ENCODE results near the gene CHMP1B. TPM values are rescaled to one million over a fixed set of nuclear protein-coding genes. Genes with fewer than 3 reads are reported as not detected.

CHMP1B gene
- total RNA-seq, 2 donors from 2014 or later, result 42.8 to 50.0 TPM

DNA sequence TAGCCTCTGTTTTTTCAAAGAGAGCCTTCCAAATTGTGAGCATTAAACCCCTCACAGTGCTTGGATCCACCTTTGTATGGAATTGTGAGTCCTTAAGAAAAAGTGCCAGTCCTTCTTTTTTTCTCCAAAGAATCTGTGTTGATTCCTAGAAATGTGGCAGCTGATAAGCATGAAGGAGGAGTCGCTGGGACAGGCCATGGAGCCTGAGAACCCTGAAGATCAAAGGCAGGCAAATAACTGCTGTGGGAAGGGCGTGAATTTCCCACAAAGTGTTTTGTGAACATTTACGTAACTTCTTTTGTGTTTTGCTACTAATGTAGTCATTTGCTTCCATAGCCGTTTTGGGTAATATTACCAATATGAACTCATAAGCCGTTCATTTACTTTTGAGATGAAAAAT is 27.7 kb upstream of the CHMP1B start:
- H3K4me1 ChIP-seq (replicated peaks), result no peaks in the 10 kb centered on the region
- H3K4me3 ChIP-seq, result no peak overlapping the region
- DNase-seq (ENCODE audit: low spot score), result no peak
- H3K36me3 ChIP-seq, result no peaks in the 10 kb centered on the region
- 55% methylated on average over 5 of the region's 5 CpGs for WGBS
- intact Hi-C loops (cut with DNase I), result no loop called here
- TF ChIP-seq POLR2AphosphoS5 (IDR thresholded peaks at IDR 0.05) (no peak), POLR2A (IDR thresholded peaks at IDR 0.05) (no peak)
- TF ChIP-seq, protein P1, sequence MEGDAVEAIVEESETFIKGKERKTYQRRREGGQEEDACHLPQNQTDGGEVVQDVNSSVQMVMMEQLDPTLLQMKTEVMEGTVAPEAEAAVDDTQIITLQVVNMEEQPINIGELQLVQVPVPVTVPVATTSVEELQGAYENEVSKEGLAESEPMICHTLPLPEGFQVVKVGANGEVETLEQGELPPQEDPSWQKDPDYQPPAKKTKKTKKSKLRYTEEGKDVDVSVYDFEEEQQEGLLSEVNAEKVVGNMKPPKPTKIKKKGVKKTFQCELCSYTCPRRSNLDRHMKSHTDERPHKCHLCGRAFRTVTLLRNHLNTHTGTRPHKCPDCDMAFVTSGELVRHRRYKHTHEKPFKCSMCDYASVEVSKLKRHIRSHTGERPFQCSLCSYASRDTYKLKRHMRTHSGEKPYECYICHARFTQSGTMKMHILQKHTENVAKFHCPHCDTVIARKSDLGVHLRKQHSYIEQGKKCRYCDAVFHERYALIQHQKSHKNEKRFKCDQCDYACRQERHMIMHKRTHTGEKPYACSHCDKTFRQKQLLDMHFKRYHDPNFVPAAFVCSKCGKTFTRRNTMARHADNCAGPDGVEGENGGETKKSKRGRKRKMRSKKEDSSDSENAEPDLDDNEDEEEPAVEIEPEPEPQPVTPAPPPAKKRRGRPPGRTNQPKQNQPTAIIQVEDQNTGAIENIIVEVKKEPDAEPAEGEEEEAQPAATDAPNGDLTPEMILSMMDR (IDR thresholded peaks at IDR 0.05), result no peak
- H3K27me3 ChIP-seq (replicated peaks; ENCODE audit: insufficient read depth), result no peaks in the 10 kb centered on the region
- no peak overlapping the region for H3K27ac ChIP-seq
- no peaks in the 10 kb centered on the region for H3K9me3 ChIP-seq

DNA sequence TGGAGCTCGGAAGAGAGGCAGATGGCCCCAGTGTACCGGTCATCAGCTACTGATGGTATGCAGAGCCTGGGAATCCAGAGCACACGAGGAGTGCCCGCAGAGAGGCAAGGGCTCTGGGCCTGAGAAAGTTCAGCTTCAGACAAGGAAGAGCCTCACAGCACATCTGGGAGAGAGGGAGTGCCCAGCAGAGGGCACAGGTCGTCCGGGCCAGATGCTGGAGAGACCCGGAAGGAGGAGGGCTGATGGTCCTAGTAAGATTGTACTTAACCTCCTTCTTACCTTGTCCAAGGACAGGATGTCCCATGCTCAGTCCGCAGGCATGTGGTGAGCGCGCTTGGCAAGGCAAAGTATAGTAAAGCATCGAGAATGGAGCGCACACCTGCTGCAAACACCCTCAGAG is 24.4 kb upstream of the CHMP1B start:
- Histone ChIP-seq H3K9me3 (no peaks in the 10 kb centered on the region), H3K27me3 (replicated peaks; ENCODE audit: insufficient read depth) (no peaks in the 10 kb centered on the region), H3K4me3 (no peak overlapping the region), H3K36me3 (no peaks in the 10 kb centered on the region), H3K4me1 (replicated peaks) (no peaks in the 10 kb centered on the region), H3K27ac (no peak overlapping the region)
- no peak for DNase-seq (ENCODE audit: low spot score)
- TF ChIP-seq, protein P1 (IDR thresholded peaks at IDR 0.05), result no peak
- TF ChIP-seq POLR2AphosphoS5 (IDR thresholded peaks at IDR 0.05) (no peak), POLR2A (IDR thresholded peaks at IDR 0.05) (no peak)
- intact Hi-C loops (cut with DNase I), result no loop called here
- 87% methylated on average over 12 of the region's 12 CpGs for whole genome bisulfite sequencing

DNA sequence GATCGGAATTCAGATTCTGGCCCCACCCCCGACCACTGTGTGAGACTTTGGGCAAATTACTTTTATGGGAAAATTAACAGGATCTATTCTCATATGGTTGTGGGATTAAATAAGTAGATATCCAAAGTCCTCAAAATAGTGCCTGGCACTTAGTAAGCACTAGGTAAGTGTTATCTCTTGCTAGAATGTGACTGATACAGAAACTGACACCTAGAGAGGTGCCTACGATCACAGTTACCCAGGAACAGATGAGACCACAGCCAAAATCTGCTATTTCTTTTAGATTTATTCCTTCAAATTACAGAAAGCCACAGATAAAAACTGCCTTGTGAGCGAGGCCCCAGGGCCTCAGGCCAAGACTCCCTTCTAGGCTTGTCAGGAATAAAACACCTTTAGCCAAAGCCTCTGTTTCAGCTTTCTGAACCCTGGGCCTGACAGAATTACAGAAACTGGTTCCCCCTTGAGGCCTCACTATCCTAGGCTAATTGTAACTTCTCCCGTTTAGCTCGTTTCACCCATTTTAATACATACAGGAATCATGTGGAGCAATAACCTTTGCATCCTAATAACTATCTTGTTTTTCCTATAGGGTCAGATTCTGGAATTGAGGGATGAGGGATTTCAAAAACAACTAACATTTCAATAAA is 22.3 kb upstream of the CHMP1B start:
- Histone ChIP-seq H3K27me3 (replicated peaks; ENCODE audit: insufficient read depth) (no peaks in the 10 kb centered on the region), H3K36me3 (no peaks in the 10 kb centered on the region), H3K27ac (no peak overlapping the region), H3K4me3 (no peak overlapping the region), H3K4me1 (replicated peaks) (no peaks in the 10 kb centered on the region), H3K9me3 (no peaks in the 10 kb centered on the region)
- no peak for DNase-seq (ENCODE audit: low spot score)
- intact Hi-C loops (cut with DNase I), result no loop called here
- TF ChIP-seq POLR2A (IDR thresholded peaks at IDR 0.05), result no peak
- no peak for TF ChIP-seq POLR2AphosphoS5 (IDR thresholded peaks at IDR 0.05)
- TF ChIP-seq, protein P1 (IDR thresholded peaks at IDR 0.05), result no peak
- WGBS, result 66% methylated on average over 6 of the region's 6 CpGs

DNA sequence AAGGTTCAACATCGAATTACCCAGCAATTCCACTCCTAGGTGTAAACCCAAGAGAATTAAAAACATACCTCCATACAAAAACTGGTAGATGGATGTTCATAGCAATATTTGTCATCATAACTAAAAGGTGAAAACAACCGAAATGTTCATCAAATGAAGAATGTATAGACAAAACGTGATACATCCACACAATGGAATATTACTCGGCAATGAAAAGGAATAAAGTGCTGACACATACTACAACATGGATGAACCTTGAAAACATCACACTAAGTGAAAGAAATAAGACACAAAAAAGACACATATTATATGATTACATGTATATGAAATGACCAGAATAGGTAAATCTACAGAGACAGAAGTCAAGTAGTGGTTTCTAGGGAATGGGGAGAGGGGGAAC is 20.6 kb upstream of the CHMP1B start:
- no peak overlapping the region for H3K4me3 ChIP-seq
- H3K27me3 ChIP-seq (replicated peaks; ENCODE audit: insufficient read depth), result no peaks in the 10 kb centered on the region
- H3K4me1 ChIP-seq (replicated peaks), result no peaks in the 10 kb centered on the region
- no peak for DNase-seq (ENCODE audit: low spot score)
- H3K27ac ChIP-seq, result no peak overlapping the region
- H3K9me3 ChIP-seq, result no peaks in the 10 kb centered on the region
- WGBS, result over 99% methylated on average over 4 of the region's 4 CpGs
- TF ChIP-seq, protein P1 (IDR thresholded peaks at IDR 0.05), result no peak
- TF ChIP-seq POLR2A (IDR thresholded peaks at IDR 0.05), result no peak
- TF ChIP-seq POLR2AphosphoS5 (IDR thresholded peaks at IDR 0.05), result no peak
- intact Hi-C loops (cut with DNase I), result no loop called here
- H3K36me3 ChIP-seq, result no peaks in the 10 kb centered on the region

DNA sequence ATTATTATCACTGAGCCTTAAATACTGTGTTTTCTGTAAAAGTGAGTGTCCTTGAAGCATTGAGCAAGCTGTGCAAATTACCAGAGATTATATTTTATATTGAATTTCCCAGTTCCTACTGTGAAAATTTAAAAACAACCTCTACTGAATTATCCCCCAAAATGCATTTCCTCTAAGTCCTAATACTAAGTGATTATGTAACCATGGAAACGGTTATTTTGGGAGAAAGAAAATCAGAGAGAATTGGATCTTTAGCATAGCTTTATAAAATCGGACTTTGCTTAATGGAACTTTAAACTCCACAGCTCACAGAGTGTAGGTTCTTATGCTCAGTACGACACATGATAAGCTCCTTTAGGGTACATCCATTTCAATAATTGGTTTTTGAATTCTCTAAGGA is 19.3 kb upstream of the CHMP1B start:
- TF ChIP-seq POLR2AphosphoS5 (IDR thresholded peaks at IDR 0.05) (no peak), POLR2A (IDR thresholded peaks at IDR 0.05) (no peak)
- TF ChIP-seq, protein P1 (IDR thresholded peaks at IDR 0.05), result no peak
- no peaks in the 10 kb centered on the region for H3K9me3 ChIP-seq
- no peak for DNase-seq (ENCODE audit: low spot score)
- intact Hi-C loops (cut with DNase I), result no loop called here
- H3K4me3 ChIP-seq, result no peak overlapping the region
- 95% methylated on average over 3 of the region's 3 CpGs for WGBS
- no peak overlapping the region for H3K27ac ChIP-seq
- H3K4me1 ChIP-seq (replicated peaks), result no peaks in the 10 kb centered on the region
- H3K36me3 ChIP-seq, result no peaks in the 10 kb centered on the region
- H3K27me3 ChIP-seq (replicated peaks; ENCODE audit: insufficient read depth), result no peaks in the 10 kb centered on the region
